Tongue (tissue), 2 donors: ENCODE data around the gene GABARAPL2. TPM values are rescaled to one million over a fixed set of nuclear protein-coding genes. Genes with fewer than 3 reads are reported as not detected.

Source experiments
- DNase-seq: peaks from one replicate; pipeline ENCODE4 v3.0.0-alpha.2; 2015
- total RNA-seq: library from RNA; depleted of rRNA; stranded (reverse); fragments of >200 nt; gene quantifications from one replicate; pipeline ENCODE4 v1.2.3, GENCODE V29; 2014

The GABARAPL2 gene
- total RNA-seq, 1 donor from 2014 or later, result 97.4 TPM

DNA sequence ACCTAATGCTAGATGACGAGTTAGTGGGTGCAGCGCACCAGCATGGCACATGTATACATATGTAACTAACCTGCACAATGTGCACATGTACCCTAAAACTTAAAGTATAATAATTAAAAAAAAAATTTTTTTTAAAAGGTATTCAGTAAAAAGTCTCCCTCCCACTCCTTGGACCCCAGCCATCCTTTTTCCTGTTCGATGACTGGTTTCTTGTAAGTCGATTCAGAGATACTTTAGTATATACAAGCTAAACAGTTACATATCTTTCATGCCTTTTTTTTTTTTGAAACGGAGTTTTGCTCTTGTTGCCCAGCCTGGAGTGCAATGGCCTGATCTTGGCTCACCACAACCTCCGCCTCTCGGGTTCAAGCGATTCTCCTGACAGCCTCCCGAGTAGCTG is 25.7 kb downstream of the GABARAPL2 start:
- DNase-seq, result peak; percentile 47

DNA sequence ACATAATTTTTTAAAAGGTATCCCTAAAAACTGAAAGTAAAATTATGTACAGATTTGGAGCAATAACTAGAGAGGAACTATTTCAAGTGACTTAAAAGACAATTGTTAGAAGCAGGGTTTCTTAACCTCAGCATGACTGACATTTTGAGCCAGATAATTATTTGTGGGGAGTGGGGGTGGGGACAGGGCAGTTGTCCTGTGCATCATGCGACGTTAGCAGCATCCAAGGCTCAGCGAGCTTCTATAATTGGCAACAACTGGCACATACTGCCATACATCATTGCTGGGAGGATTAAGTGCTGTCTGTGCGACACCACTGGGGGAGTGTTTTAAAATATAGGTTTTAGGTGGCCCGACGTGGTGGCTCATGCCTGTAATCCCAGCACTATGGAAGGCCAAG is 27.1 kb downstream of the GABARAPL2 start:
- DNase-seq, result peak; percentile 40

DNA sequence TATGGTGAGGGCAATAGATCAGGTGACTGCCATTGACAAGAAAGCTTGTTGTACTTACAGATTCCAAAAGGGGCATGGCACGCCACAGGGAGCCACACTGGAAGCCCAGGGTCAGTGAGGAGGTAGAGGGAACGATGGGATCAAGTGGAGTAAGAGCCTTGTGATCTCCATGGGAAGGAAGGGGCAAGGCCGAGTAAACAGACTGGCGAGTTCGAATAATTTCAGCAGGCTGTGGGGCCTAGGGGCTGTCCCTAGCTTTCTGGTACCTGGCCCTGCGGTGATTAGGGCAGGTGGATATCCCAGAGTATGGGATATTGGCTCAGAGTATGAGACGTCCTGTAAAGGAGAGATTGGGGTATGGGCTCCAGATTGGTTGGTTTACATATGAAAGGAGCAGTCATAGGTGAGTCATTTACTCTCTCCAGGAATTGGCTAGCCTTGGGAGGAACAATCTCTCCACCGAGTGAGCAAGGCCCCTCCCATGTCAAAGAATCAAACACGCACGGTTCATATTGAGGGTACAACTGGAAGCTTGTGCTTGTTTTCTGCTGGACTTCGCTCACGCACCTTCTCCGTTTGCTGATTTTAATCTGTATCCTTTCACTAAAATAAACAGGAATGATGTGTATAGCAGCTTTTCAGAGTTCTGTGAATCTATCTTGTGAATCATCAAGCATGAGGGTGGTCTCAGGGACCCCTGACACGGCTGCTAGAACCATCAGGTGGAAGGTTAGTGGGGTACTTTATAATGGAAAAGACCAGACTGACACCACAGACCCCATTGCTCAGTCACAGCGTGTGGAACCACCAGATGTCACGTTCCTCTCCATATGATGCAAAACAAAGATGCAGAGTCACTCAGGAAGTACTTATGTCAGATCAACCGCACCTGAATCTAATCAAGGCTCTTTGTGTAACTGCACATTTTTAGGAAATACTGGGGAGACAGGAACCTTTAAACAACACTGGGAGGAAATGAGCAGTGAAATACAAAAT is 27.9 kb downstream of the GABARAPL2 start:
- peak; percentile 23 for DNase-seq

DNA sequence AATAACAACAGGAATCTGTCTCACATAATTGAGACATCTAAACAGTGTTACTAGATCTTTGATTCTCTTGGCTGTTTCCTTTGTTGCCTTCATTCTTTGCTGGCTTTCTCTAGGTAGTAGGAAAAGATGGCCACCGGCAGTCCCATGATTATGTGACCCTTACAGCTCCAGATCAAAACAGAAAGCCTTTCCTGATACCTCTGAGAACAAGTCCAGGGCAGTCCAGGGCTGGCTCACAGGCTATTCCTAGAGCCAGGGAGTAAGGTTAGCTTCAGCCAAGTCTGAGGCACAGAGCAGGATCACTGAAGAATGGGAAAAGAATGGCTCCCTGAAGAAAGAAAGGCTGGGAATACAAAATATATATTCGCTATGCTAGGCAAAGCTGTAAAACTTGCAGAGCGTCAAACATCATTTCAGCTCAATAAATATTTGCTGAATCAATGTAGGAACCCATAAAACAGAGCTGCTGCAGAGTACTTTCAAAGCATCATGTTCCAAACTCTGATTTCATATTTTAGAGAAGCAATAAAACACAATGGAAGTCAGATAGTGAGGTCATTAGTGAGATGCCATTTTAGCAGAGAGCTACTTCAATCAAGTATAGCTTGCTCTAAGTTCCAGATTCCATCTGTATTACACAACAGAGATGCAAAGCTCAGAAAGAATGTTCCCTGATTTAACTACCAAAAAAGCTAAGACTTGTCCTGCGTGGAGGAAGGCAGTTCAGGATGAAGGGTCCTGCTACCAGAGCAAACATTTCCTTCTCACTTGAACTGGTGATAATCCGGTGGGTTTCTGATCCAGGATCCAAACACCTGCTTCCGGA is 33.5 kb downstream of the GABARAPL2 start:
- no peak for DNase-seq

DNA sequence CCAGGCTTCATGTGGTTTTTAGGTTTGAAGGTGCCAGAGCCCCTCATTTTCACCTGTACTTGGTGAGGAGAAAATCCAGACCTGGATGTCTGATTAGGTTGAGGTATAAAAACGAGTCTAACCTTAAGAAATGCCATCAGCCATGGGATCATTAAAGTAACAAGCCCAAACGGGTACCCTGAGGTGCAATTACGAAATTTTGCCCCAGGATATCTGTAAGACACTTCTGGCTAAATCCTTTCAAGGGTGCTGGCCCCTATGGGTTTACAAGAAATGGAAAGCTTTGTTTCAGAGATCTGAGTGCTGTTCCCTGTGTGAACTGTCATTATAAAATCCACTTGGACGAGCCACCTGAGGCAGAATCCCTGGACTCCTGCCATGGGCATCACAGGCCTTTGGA is 37.1 kb downstream of the GABARAPL2 start:
- no peak for DNase-seq

DNA sequence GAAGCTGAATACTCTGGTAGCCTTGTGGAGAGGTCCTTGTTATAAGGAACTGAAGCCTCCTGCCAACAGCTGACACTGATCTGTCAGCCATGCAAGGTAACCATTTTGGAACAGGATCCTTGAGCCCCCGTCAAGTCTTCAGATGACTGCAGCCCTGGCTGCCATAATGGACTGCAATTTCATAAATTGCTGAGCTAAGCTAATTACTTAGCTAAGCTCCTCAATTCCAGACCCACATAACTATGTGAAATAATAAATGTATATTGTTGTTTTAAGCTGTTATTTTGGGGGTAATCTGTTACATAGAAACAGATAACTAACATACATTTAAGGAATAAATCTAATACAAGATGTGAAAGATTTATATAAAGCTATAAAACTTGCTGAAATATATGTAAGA is 40.3 kb downstream of the GABARAPL2 start:
- DNase-seq, result no peak

DNA sequence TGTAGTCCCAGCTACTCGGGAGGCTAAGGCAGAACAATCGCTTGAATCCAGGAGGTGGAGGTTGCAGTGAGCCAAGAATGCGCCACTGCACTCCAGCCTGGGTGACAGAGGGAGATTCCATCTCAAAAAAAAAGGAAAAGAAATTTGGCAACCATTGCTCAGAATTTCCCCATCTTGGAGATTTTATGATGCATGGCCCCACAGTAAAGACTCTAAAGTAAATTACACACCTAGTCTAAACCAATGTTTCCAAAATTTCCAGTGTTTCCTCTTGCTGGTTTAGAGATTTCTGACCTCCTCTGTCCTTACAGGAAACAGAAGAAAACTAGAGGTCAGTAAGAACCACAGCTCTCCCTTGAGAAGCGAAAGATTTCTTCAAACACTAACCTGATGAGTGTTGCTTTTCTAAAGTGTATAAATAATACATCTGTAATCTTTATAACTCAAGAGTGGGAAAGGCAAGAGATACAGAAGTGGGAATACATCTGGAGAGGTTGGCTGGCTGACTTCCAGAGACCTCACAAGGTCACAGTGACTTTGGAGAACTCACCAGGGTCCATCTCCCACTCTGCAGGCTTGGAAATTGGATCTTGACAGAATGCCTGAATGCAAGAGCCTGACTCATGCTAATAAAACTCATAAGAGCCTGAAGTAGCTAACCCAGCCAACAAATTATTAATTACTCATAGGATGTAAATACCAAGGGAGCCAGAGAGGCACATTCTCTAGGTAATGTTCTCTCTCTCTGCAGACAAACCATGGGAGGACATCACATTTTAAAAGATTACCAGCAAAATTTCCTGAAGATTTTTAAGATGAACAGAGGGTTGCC is 48.1 kb downstream of the GABARAPL2 start:
- DNase-seq, result no peak

DNA sequence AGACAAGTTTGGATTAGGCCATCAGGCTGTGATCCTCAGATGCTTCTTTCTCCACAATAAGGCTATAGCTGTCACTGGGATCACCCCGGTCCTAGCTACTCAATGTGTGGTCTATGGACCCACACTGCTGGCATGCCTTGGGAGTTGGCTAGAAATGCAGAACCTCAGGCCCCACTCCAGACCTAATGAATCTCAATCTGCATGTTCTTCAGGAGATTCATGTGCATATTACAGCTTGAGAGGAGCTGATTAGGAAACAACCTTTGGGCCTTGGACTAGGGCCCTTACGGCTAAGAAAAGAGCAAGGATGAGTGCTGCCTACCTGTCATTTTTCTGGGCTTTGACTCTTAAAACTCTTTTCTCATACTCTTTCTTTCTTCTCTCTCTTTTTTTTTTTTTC is 49.4 kb downstream of the GABARAPL2 start:
- DNase-seq, result no peak

DNA sequence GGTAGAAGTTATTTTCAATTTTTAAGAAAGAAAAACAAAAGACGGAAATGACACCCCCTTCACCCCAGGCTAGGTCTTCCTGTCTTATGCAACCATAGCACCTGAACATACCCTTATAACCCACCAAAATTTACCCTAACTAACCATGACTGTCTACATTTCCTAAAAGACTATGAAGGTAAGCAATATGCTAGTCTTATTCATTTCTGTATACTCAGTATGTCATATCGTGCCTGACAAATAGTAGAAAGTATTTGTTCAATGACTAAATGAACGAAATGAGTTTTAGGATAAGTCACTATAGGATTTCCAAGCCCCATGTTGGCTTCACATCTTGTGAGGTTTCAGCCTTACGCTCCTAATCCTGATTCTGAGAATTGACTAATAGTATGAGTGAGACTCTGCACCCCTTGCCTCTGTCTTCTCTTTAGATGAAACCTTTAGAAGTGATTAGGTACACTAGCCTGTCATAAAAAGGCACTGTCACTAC is 50.4 kb downstream of the GABARAPL2 start:
- no peak for DNase-seq

DNA sequence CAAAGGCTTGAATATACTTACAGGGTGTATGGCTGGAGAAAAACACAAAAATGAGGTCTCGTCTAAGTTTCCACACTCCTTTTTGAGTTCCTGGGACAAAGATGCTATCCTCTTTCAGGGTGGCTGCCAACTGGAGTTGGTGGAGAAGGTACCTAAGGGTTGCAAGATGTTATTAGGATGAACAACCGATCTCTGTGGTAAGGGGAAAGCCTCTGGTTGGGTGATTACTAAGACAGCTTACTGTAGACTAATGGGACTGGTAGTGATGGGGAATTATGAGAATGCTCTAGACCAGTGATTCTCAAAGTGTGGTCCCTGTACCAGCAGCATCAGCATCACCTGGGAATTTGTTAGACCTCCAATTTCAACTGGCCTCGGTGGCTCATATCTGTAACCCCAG is 50.9 kb downstream of the GABARAPL2 start:
- DNase-seq, result no peak

DNA sequence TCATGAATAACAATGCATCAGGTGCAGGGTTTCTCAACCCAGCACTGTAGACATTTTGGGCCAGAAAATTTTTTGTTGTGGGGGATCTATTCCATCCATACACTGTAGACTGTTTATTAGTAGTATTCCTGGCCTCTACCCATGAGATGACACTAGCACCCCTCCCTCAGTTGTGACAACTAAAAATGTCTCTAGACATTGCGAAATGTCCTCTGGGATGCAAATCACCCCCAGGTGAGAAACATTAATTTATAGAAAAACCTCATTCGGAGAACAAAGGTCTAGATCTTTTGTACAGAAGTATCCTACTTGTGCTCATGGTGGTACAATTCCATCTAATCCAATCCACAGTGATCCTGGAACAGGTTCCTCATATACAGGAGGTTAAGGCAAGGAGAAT is 52.6 kb downstream of the GABARAPL2 start:
- no peak for DNase-seq

DNA sequence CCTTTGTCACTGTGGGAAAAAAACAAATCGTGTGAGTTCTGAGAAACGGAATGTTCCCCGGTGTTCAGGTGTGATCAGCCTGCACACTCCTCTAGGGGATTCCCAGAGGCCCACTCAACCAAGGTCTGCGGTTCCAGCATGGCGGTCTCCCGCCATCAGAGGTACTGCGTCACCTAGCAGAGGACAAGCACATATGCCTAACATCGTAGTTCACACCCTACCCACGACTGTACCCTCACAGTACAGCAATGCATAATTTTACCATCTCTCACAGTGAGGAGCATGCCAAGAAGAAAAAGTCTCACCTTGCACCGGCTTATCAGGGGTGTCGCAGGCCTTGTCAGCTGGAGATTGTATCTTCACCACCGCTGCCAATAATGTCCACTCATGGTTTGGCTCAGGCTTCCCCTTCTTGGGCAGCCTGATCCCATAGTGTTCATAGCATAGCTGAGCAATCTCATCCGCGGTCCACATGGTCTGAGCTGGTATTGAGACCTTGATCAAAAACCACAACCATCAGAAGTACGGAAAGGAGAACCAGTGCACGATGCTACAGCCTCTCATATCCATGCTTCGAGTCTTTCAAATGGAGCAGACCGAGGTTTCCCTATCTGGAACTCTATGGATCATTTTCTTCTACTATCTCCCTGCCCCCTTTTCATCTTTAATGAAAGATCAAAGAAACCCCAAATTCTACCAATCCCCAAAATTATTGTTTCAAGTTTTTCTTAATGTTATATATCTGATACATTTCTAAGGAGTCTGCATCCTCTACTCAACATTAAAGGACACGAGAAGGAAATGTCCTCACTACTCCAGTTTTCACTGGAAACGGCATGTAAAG is 54.4 kb downstream of the GABARAPL2 start:
- no peak for DNase-seq

DNA sequence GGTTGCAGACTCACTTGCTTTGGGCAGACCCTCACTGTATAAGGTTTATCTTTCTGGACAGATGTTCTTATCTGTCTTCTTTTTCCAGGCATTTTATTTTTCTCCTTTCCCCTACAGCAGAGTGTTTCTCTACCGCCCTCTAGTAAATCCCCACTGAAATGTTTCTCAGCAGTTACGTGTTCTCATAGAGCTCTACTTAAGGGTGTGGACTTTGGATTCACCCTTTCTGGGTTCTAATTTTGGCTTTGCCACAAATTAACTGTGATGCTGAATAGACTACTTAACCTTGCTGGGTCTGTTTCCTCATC is 54.9 kb downstream of the GABARAPL2 start:
- DNase-seq, result peak; percentile 22

DNA sequence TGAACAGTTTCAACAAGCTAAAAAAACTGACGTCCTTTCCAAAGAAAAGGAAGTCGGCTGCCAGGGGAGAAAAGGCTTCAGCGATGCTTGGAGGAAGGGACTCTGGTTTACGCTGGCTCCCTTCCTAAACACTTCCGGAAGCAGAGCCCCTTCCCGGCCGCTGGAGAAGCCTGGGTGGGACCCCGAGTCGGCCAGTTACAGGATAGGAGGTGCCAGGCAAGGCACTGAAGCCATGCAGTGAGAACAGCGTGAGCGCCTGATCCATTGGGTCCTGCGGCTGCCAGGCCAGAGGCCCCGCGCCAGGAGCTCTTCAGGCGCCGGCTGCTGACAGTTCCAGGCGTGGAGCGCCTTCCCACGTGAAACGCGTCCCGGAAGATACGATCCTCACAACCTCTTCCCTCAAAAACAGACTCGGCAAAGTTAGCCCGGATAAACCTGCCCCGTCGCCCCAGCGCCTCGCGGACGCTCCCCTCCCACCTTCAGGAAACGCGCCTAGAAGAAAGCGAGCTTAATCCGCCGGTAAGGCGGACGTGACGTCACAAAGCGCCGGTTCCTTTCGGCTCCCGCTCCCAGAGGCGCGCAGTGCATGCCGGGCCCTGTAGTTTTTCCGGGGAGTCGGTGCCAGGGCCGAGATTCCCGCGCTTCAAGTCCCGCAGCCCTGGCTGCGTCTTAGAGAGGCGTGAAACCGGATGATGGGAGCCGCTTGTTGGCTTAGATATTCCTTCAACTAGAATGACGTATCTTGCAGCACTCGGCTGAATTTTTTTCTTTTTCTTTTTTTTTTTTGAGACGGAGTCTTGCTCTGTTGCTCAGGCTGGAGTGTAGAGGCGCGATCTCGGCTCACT is 56.8 kb downstream of the GABARAPL2 start, which contains the start of gene ADAT1:
ADAT1 (minus strand) TSS at position 521 of the 845 bp plus-strand sequence. CDS start 2,482 bp downstream, outside the sequence.
- DNase-seq, result peak; percentile 99

DNA sequence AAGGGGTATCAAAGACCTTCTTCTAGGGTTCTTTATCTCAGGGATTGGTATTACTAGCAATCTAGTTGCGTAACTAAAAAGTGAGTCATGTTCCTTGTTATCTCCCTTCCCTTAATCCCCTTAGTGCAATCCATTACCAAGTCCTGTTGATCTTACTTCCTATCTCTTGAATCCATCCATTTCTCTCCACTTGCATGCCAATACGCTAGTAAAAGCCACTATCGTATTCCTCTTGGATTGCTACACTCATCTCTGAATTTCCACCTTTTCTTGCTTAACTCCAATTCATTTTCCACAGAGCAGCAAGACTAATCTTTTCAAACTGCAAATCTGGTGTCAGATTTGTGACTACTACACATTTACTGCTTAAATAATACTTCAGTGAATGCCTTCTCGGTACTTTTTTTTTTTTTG is 58.7 kb downstream of the GABARAPL2 start:
- DNase-seq, result no peak

DNA sequence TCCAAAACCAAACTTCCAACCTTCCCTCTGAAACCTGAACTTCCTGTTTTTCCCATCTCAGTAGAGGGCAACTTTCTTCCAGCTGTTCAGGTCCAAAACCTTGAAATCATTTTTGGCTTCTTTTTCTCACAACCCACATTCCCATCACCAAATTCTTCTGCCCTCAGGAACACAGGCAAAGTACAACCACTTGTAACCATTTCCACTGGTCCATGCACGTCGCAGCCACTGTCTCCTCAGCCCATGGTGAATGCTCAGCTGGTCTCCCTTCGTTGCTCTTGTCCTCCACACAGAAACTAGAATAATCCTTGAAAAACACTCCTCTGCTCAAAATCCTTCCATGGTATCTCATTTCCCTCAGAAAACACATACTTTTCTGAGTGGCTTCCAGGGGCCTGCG is 60.6 kb downstream of the GABARAPL2 start:
- DNase-seq, result no peak
